GM12878 (cell line): Measurements from ENCODE around the gene ABCC1. TPM values are rescaled to one million over a fixed set of nuclear protein-coding genes. Genes with fewer than 3 reads are reported as not detected.
A peak's percentile ranks its signal among the peaks of the same experiment; 100 is the strongest.

Source experiments
- ATAC-seq: fragments of 200-7000 bp; cut with Tn5 transposase; 3 replicates; pipeline ENCODE4 v1.9.1; 2020; ENCODE audit warnings: mild to moderate bottlenecking, moderate library complexity
- BruUV-seq: library from RNA; stranded (reverse); fragments of 400-500 nt; replicated peaks from 2 replicates; lab custom pipeline; 2021; lab: Mats Ljungman, UMichigan
- CTCF ChIA-PET: fragments of 300-600 bp; sonication (Branson Sonifier 250); formaldehyde crosslinking; extraction: SDS; loops from one replicate; lab custom pipeline; 2021; ENCODE audit warnings: inconsistent platforms; lab: Yijun Ruan, JAX
- POLR2A ChIA-PET: fragments of 350-600 bp; formaldehyde crosslinking; extraction: SDS; loops from one replicate; lab custom pipeline; 2021; ENCODE audit warnings: inconsistent platforms; lab: Charles Lee
- RAD21 ChIA-PET: fragments of 300-600 bp; sonication (Branson Sonifier 250); formaldehyde crosslinking; loops from one replicate; lab custom pipeline; 2023; ENCODE audit warnings: antibody characterized with exemption; ENCODE audit not compliant: unreplicated experiment; lab: Charles Lee
- SMC1A ChIA-PET: fragments of 300-600 bp; sonication (Branson Sonifier 250); formaldehyde crosslinking; loops from one replicate; lab custom pipeline; 2023; ENCODE audit not compliant: unreplicated experiment, uncharacterized antibody; lab: Charles Lee
- DNase-seq: peaks from one replicate; pipeline ENCODE4 v3.0.0-alpha.2; 2011; ENCODE audit warnings: low read depth, low spot score
- FAIRE-seq: peaks from 3 replicates; lab custom pipeline; 2011; peaks lifted over from hg19 to GRCh38; lab: Jason Lieb, UNC
- H2AFZ ChIP-seq: 2 replicates; pipeline ENCODE4 v1.6.0; 2011; ENCODE audit warnings: low read depth, low read length, control low read depth; ENCODE audit not compliant: control insufficient read depth
- H3K27ac ChIP-seq: 2 replicates; pipeline ENCODE4 v1.5.1; 2011; ENCODE audit warnings: control low read depth; ENCODE audit not compliant: control insufficient read depth, insufficient read depth
- H3K27me3 ChIP-seq, 2 experiments: replicated peaks in 1 of 2; 2 replicates each; pipeline versions ENCODE4 v1.6.0 to v1.6.1; 2011; ENCODE audit warnings: low read length in 1 of 2; ENCODE audit not compliant: control insufficient read depth in 2 of 2, insufficient read depth in 2 of 2
- H3K36me3 ChIP-seq, 2 experiments: 2 replicates each; pipeline ENCODE4 v1.5.1; 2011; ENCODE audit warnings: low read length in 1 of 2; ENCODE audit not compliant: control insufficient read depth in 2 of 2, insufficient read depth in 2 of 2
- H3K4me1 ChIP-seq: 2 replicates; pipeline ENCODE4 v1.6.1; 2011; ENCODE audit warnings: mild to moderate bottlenecking, low read length, moderate library complexity, mixed read lengths; ENCODE audit not compliant: control insufficient read depth, insufficient read depth
- H3K4me2 ChIP-seq: 2 replicates; pipeline ENCODE4 v1.6.0; 2011; ENCODE audit warnings: control low read depth; ENCODE audit not compliant: control insufficient read depth, insufficient read depth
- H3K4me3 ChIP-seq: fragments of 200-600 bp; sonication (generic); 2 replicates; pipeline ENCODE4 v1.5.1; 2016
- H3K79me2 ChIP-seq: 2 replicates; pipeline ENCODE4 v1.6.0; 2011; ENCODE audit warnings: low read length; ENCODE audit not compliant: control insufficient read depth, insufficient read depth
- H3K9ac ChIP-seq: 2 replicates; pipeline ENCODE4 v1.8.0; 2011; ENCODE audit warnings: low read length, control low read depth, mixed read lengths; ENCODE audit not compliant: control insufficient read depth, insufficient read depth
- H3K9me3 ChIP-seq: replicated peaks from 3 replicates; pipeline ENCODE4 v1.5.1; 2011; ENCODE audit warnings: mild to moderate bottlenecking, low read length; ENCODE audit not compliant: control insufficient read depth, insufficient read depth
- H4K20me1 ChIP-seq: 2 replicates; pipeline ENCODE4 v1.6.0; 2011; ENCODE audit not compliant: control insufficient read depth, insufficient read depth
- MTA3 ChIP-seq: IDR thresholded peaks from 2 replicates; pipeline ENCODE4 v1.6.1; 2012; ENCODE audit warnings: low read length, inconsistent platforms, borderline replicate concordance
- NFXL1 ChIP-seq: fragments of 450-650 bp; IDR thresholded peaks from 2 replicates; pipeline ENCODE4 v1.6.1; 2017; ENCODE audit warnings: antibody characterized with exemption, mild to moderate bottlenecking, borderline replicate concordance
- NFYB ChIP-seq: IDR thresholded peaks from 2 replicates; pipeline ENCODE4 v1.6.1; 2011; ENCODE audit warnings: low read depth, mild to moderate bottlenecking, low read length, improper control_type of control experiment, moderate library complexity; ENCODE audit not compliant: insufficient read depth
- POLR2A ChIP-seq: IDR thresholded peaks from 2 replicates; pipeline ENCODE4 v1.6.1; 2011; ENCODE audit warnings: low read depth, mild to moderate bottlenecking, low read length
- RUNX3 ChIP-seq: IDR thresholded peaks from 2 replicates; pipeline ENCODE4 v1.6.1; 2012; ENCODE audit warnings: low read length, inconsistent platforms
- SIN3A ChIP-seq: IDR thresholded peaks from 2 replicates; pipeline ENCODE4 v1.6.1; 2012; ENCODE audit warnings: low read depth, low read length, improper control_type of control experiment
- YY1 ChIP-seq: IDR thresholded peaks from 2 replicates; pipeline ENCODE4 v1.6.1; 2011; ENCODE audit warnings: low read depth, mild to moderate bottlenecking, low read length
- ZSCAN29 ChIP-seq: fragments of 450-650 bp; IDR thresholded peaks from 2 replicates; pipeline ENCODE4 v1.6.1; 2017; ENCODE audit warnings: mild to moderate bottlenecking, moderate library complexity
- WGBS: methylation state at CpG from one replicate; pipeline ENCODE4 v1.1.6; 2016; ENCODE audit warnings: low lambda C conversion rate; ENCODE audit not compliant: insufficient replicate concordance, insufficient coverage; ENCODE audit errors: missing lambda C conversion rate; 5-methylcytosine and 5-hydroxymethylcytosine counted together
- in situ Hi-C: fragments of 300-500 bp; cut with MboI; formaldehyde crosslinking; loops from 9 replicates; pipeline ENCODE4 v1.14.3; 2018; ENCODE audit warnings: mixed read lengths
- intact Hi-C: fragments of 100-400 bp; cut with micrococcal nuclease; formaldehyde crosslinking; loops from one replicate; pipeline ENCODE4 v1.14.2; 2022; ENCODE audit not compliant: unreplicated experiment
- polyA plus RNA-seq, 11 experiments: library from polyadenylated mRNA; depleted of rRNA in 4 of 11; unstranded in 6 of 11; stranded (reverse) in 5 of 11; fragments of >200 nt; fragmentation: Nextera tagmentation in 4 of 11; fragmentation: Illumina TruSeq in 1 of 11; extraction: Ambion mirVana in 4 of 11; extraction: Trizol in 1 of 11; gene quantifications; 1 replicate in 1 of 11; 2 replicates in 10 of 11; pipeline versions ENCODE4 v1.2.1 to v1.2.3, GENCODE V29; 2011 to 2016; ENCODE audit warnings: inconsistent platforms in 2 of 11, missing spikeins in 2 of 11, low read depth in 1 of 11
- total RNA-seq, 4 experiments: library from RNA; depleted of rRNA in 3 of 4; stranded (reverse); fragments of >200 nt in 3 of 4; fragmentation: Illumina TruSeq in 1 of 4; extraction: Trizol in 1 of 4; gene quantifications; 2 replicates each; pipeline versions ENCODE4 v1.2.1 to v1.2.3, GENCODE V29; 2013 to 2021

The ABCC1 gene
- total and polyA plus RNA-seq, 10 of the 15 experiments (the other 5 are each of a cell fraction or from before 2014, with no cell fraction given), result 3.2 to 44.6 (median 14.5) TPM

DNA sequence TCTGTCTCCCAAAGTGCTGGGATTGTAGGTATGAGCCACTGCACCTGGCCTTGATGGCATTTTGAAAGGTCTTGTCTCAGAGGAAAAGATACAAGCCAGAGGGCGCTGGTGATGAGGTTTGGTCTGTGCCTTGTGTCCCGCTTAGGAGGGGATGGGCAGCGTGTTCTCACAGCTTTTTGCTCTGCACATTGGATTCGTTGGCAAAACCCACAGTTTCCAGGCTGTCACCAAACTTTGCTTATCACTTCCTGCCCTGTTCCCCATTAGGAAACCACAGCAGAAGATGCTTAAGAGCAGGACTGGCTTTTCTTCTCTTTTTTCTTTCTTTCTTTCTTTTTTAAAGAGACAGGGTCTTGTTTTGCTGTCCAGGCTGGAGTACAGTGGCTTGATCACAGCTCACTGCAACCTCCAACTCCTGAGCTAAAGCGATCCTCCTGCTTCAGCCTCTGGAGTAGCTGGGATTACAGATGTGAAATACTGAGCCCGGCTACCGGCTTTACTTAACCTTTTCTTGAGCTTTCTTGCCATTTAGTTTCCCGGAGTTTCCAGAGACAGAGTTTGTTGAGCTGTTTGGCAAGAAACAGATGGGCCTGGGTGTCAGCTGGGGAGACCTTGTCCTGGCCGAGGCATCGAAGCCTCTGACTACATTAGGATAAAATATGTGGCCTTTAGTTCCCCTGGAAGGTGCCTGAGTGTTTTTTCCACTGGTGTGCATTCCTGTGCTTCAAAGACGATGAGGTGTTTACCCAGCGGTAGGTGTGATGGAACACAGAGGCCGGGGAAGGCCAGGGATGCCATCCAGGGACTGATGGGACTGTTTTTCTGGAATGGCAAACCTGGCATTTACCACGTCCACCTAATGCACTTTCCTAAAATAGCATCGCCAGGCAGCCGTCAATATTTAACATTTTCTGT, 112.9 kb downstream of the ABCC1 start:
- Histone ChIP-seq H3K27ac (no peak overlapping the region), H3K4me2 (no peak overlapping the region), H3K4me1 (peaks cover 3% of the 10 kb centered on the region; the same call in 1 of the 2 replicates), H3K9ac (no peak overlapping the region), H3K36me3 (peaks cover 15 to 20% of the 10 kb centered on the region in 2 experiments), H3K79me2 (no peaks in the 10 kb centered on the region), H2AFZ (no peak overlapping the region), H3K9me3 (no peaks in the 10 kb centered on the region), H4K20me1 (no peaks in the 10 kb centered on the region), H3K27me3 (no peaks in the 10 kb centered on the region), H3K4me3 (no peak overlapping the region)
- BruUV-seq, result no TSS peak
- RAD21 ChIA-PET, result no interaction called here
- intact Hi-C loops (no loop called here), in situ Hi-C loops (loop anchor here (10.0 kb wide), 1 partner anchor 63 kb away; no protein-coding TSS in a partner anchor)
- WGBS, result 70% methylated on average over 16 of the region's 16 CpGs
- no peak for DNase-seq
- TF ChIP-seq YY1 (no peak), MTA3 (no peak), SIN3A (no peak), RUNX3 (peak; percentile 48; the same call in 1 of the 2 replicates)
- peak; percentile 65 for FAIRE-seq
- CTCF ChIA-PET, result interaction anchor here (0.9 kb wide), 1 partner anchor 188 kb away, joined by 3 read pairs; no protein-coding TSS in a partner anchor
- SMC1A ChIA-PET, result interaction anchor here (1.2 to 2.2 kb wide), 2 partner anchors 11 to 190 kb away, joined by 5 read pairs; no protein-coding TSS in a partner anchor
- no peak for ATAC-seq
- POLR2A ChIA-PET, result no interaction called here

DNA sequence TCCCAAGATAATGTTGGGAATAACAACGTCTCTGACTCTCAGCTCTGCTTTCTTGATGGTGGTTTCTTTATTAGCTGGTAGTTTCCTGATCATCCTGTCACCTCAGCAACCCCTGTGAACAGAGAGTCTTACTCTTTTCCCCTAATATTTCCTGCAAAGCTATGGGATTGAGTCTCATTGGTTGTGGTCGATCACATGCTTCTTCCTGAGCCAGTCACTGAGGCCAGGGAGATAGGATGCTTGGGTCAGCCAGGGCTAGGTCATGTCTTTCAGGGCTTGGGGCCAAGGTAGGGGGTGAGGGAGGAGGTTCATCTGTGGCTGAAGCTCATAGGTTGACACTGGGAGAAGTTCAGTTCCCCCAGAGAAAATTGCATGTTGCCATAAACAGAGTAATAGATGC, 114.3 kb downstream of the ABCC1 start:
- no TSS peak for BruUV-seq
- ATAC-seq (no peak), DNase-seq (no peak), FAIRE-seq (no peak)
- H2AFZ ChIP-seq, result no peak overlapping the region
- H3K4me2 ChIP-seq, result no peak overlapping the region
- H3K79me2 ChIP-seq, result no peaks in the 10 kb centered on the region
- no peak overlapping the region for H3K9ac ChIP-seq
- no peaks in the 10 kb centered on the region for H3K27me3 ChIP-seq
- 54% methylated on average over 2 of the region's 2 CpGs for WGBS
- RAD21 ChIA-PET, result no interaction called here
- peaks cover 13 to 27% of the 10 kb centered on the region in 2 experiments; a peak in 3 of 4 replicates for H3K36me3 ChIP-seq
- H3K4me1 ChIP-seq, result peaks cover 3% of the 10 kb centered on the region; the same call in 1 of the 2 replicates
- intact Hi-C loops (no loop called here), in situ Hi-C loops (loop anchor here (10.0 kb wide), 1 partner anchor 61 kb away; no protein-coding TSS in a partner anchor)
- no peaks in the 10 kb centered on the region for H4K20me1 ChIP-seq
- SMC1A ChIA-PET, result interaction anchor here (0.7 to 2.2 kb wide), 4 partner anchors 11 to 177 kb away, joined by 3 to 5 read pairs (median 3); no protein-coding TSS in a partner anchor
- TF ChIP-seq ZSCAN29 (no peak), NFYB (peak; percentile 70), POLR2A (no peak), NFXL1 (no peak)
- no peak overlapping the region for H3K27ac ChIP-seq
- no peak overlapping the region for H3K4me3 ChIP-seq
- POLR2A ChIA-PET, result no interaction called here
- CTCF ChIA-PET, result interaction anchor here (0.6 kb wide), 1 partner anchor 200 kb away, joined by 3 read pairs; no protein-coding TSS in a partner anchor
- H3K9me3 ChIP-seq, result no peaks in the 10 kb centered on the region
